Neuronal stem cell (in vitro differentiated cells): Measurements from ENCODE around the gene DDIT4L.
A peak's percentile ranks its signal among the peaks of the same experiment; 100 is the strongest.

Experiments
- DNase-seq: peaks from one replicate; pipeline ENCODE4 v3.0.0-alpha.2; 2013; ENCODE audit warnings: low spot score
- H2AFZ ChIP-seq: one replicate; pipeline ENCODE4 v1.6.1; 2013; ENCODE audit warnings: mild to moderate bottlenecking, low read length, inconsistent platforms
- H2AK5ac ChIP-seq: 2 replicates; pipeline ENCODE4 v1.6.1; 2013; ENCODE audit warnings: low read depth, mild to moderate bottlenecking, inconsistent platforms, low read length, moderate library complexity, mixed read lengths
- H2BK120ac ChIP-seq: 2 replicates; pipeline ENCODE4 v1.6.1; 2013; ENCODE audit warnings: low read depth, mild to moderate bottlenecking, inconsistent platforms, low read length, moderate library complexity, mixed read lengths
- H2BK12ac ChIP-seq: one replicate; pipeline ENCODE4 v1.6.1; 2013; ENCODE audit warnings: low read length, inconsistent platforms
- H2BK15ac ChIP-seq: 2 replicates; pipeline ENCODE4 v1.6.1; 2013; ENCODE audit warnings: mild to moderate bottlenecking, low read length, inconsistent platforms, mixed read lengths
- H2BK5ac ChIP-seq: one replicate; pipeline ENCODE4 v1.6.1; 2013; ENCODE audit warnings: inconsistent platforms, mild to moderate bottlenecking, low read length, moderate library complexity
- H3K14ac ChIP-seq: one replicate; pipeline ENCODE4 v1.6.1; 2013; ENCODE audit warnings: low read length, inconsistent platforms
- H3K18ac ChIP-seq: 2 replicates; pipeline ENCODE4 v1.6.1; 2013; ENCODE audit warnings: low read length, inconsistent platforms
- H3K23ac ChIP-seq: 2 replicates; pipeline ENCODE4 v1.6.1; 2013; ENCODE audit warnings: low read depth, mild to moderate bottlenecking, mixed read lengths, low read length, inconsistent platforms; ENCODE audit not compliant: poor library complexity
- H3K27ac ChIP-seq: replicated peaks from 3 replicates; pipeline ENCODE4 v1.5.1; 2013; ENCODE audit warnings: low read length, inconsistent platforms
- H3K27me3 ChIP-seq, 3 experiments: 2 replicates each; pipeline ENCODE4 v1.6.1; 2013; ENCODE audit warnings: low read length in 3 of 3, mild to moderate bottlenecking in 2 of 3, inconsistent platforms in 1 of 3, low read depth in 1 of 3, mixed read lengths in 1 of 3, moderate library complexity in 1 of 3; ENCODE audit not compliant: control insufficient read depth in 3 of 3, insufficient read depth in 3 of 3
- H3K36me3 ChIP-seq, 2 donors: replicated peaks in 1 of 2; 2 replicates each; pipeline ENCODE4 v1.6.1; 2013; ENCODE audit warnings: low read length in 2 of 2; ENCODE audit not compliant: control insufficient read depth in 2 of 2, insufficient read depth in 2 of 2
- H3K4ac ChIP-seq: 2 replicates; pipeline ENCODE4 v1.6.1; 2013; ENCODE audit warnings: inconsistent platforms, mild to moderate bottlenecking, low read length, moderate library complexity
- H3K4me1 ChIP-seq, 2 donors: 1 replicate in 1 of 2; 2 replicates in 1 of 2; pipeline ENCODE4 v1.6.1; 2013; ENCODE audit warnings: low read length in 2 of 2, low read depth in 1 of 2; ENCODE audit not compliant: control insufficient read depth in 2 of 2, insufficient read depth in 1 of 2
- H3K4me2 ChIP-seq: one replicate; pipeline ENCODE4 v1.6.1; 2013; ENCODE audit warnings: mild to moderate bottlenecking, low read length, inconsistent platforms; ENCODE audit not compliant: insufficient read depth, poor library complexity, severe bottlenecking
- H3K4me3 ChIP-seq, 2 donors: 2 replicates each; pipeline ENCODE4 v1.5.1; 2013; ENCODE audit warnings: low read length in 2 of 2, mild to moderate bottlenecking in 2 of 2, inconsistent platforms in 1 of 2, moderate library complexity in 1 of 2
- H3K79me1 ChIP-seq: one replicate; pipeline ENCODE4 v1.6.1; 2013; ENCODE audit warnings: low read depth, mild to moderate bottlenecking, inconsistent platforms, low read length, moderate library complexity
- H3K9ac ChIP-seq: one replicate; pipeline ENCODE4 v1.6.1; 2013; ENCODE audit warnings: mild to moderate bottlenecking, low read depth, low read length, inconsistent platforms; ENCODE audit not compliant: poor library complexity
- H3K9me3 ChIP-seq, 2 donors: replicated peaks in 1 of 2; 2 replicates each; pipeline versions ENCODE3 to v1.6.1; 2013; ENCODE audit warnings: low read length in 2 of 2, mild to moderate bottlenecking in 2 of 2, inconsistent platforms in 1 of 2, low read depth in 1 of 2, mixed read lengths in 1 of 2, moderate library complexity in 1 of 2; ENCODE audit not compliant: control insufficient read depth in 2 of 2, insufficient read depth in 1 of 2
- H4K8ac ChIP-seq: one replicate; pipeline ENCODE4 v1.6.1; 2013; ENCODE audit warnings: low read depth, mild to moderate bottlenecking, inconsistent platforms, low read length, moderate library complexity
- H4K91ac ChIP-seq: one replicate; pipeline ENCODE4 v1.6.1; 2013; ENCODE audit warnings: low read length, low read depth, mild to moderate bottlenecking, inconsistent platforms; ENCODE audit not compliant: poor library complexity
- WGBS, 2 donors: extraction: QIAGEN DNeasy Blood & Tissue Kit; methylation state at CpG; one replicate each; pipeline ENCODE4 v1.1.7; 2013; ENCODE audit warnings: missing lambda C conversion rate in 2 of 2, mixed read lengths in 1 of 2; ENCODE audit not compliant: insufficient read length in 2 of 2, insufficient replicate concordance in 1 of 2; ENCODE audit errors: extremely low coverage in 2 of 2; 5-methylcytosine and 5-hydroxymethylcytosine counted together

The DDIT4L gene

GRCh38 chr4:100166297-100167039 is 23.8 kb downstream of the DDIT4L start:
- no peak for DNase-seq
- Histone ChIP-seq H4K91ac (no peak overlapping the region), H3K4ac (no peak overlapping the region), H2AK5ac (no peak overlapping the region), H3K27ac (peak overlapping the region; percentile 46), H3K18ac (no peak overlapping the region), H3K27me3 (peaks cover 0 to 50% (median 0%) of the 10 kb centered on the region in 3 experiments), H3K4me3 (no peak overlapping the region), H2BK15ac (no peak overlapping the region), H4K8ac (no peak overlapping the region), H3K23ac (no peak overlapping the region), H3K79me1 (no peaks in the 10 kb centered on the region), H3K9me3 (peaks cover 5 to 7% of the 10 kb centered on the region in 2 donors), H3K36me3 (no peaks in the 10 kb centered on the region), H2BK12ac (no peak overlapping the region), H3K14ac (no peak overlapping the region), H2AFZ (no peak overlapping the region), H3K4me2 (no peak overlapping the region), H2BK120ac (no peak overlapping the region), H3K4me1 (peaks cover 0 to 6% of the 10 kb centered on the region in 2 donors), H3K9ac (no peak overlapping the region), H2BK5ac (no peak overlapping the region)
- WGBS, 2 donors = no CpG with 5 or more reads among the region's 8 CpGs

DNA sequence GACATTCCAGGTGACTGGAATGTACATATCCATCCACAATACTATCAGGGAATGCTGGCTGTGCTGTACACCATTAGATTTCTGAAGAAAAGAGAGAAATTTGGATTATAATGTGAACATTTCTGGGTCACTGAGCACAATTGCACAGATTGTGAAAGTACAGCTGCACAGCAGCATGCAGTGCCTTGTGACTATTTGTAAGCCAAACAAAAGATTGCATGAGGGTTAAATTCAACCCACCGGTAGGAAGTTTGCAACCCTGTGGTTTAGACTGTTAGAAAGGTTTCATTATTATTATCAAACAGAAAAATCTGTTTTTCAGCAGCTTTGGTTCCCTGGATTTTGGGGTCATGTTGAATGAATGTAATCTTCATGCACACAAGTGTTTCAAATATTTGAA is 24.5 kb downstream of the DDIT4L start:
- H3K27me3 ChIP-seq = peaks cover 0 to 50% (median 0%) of the 10 kb centered on the region in 3 experiments
- H3K36me3 ChIP-seq = no peaks in the 10 kb centered on the region
- no peaks in the 10 kb centered on the region for H3K79me1 ChIP-seq
- no peak overlapping the region for H2BK12ac ChIP-seq
- no peak overlapping the region for H2BK120ac ChIP-seq
- DNase-seq = peak; percentile 18
- H2AFZ ChIP-seq = no peak overlapping the region
- no peak overlapping the region for H3K14ac ChIP-seq
- WGBS, 2 donors = no CpG with 5 or more reads among the region's 1 CpG
- H2BK15ac ChIP-seq = no peak overlapping the region
- H4K91ac ChIP-seq = no peak overlapping the region
- H3K9me3 ChIP-seq = peaks cover 5 to 7% of the 10 kb centered on the region in 2 donors
- H3K27ac ChIP-seq = peak overlapping the region; percentile 63
- H4K8ac ChIP-seq = no peak overlapping the region
- no peak overlapping the region for H3K4ac ChIP-seq
- H3K23ac ChIP-seq = no peak overlapping the region
- peaks cover 0 to 6% of the 10 kb centered on the region in 2 donors for H3K4me1 ChIP-seq
- H2AK5ac ChIP-seq = no peak overlapping the region
- H3K4me2 ChIP-seq = no peak overlapping the region
- no peak overlapping the region for H3K4me3 ChIP-seq
- H2BK5ac ChIP-seq = no peak overlapping the region
- H3K18ac ChIP-seq = no peak overlapping the region
- no peak overlapping the region for H3K9ac ChIP-seq

- no peaks in the 10 kb centered on the region for H3K36me3 ChIP-seq
- H3K23ac ChIP-seq = no peak overlapping the region
- H2BK15ac ChIP-seq = no peak overlapping the region
- no peak overlapping the region for H4K8ac ChIP-seq
- no peak overlapping the region for H4K91ac ChIP-seq
- DNase-seq = no peak
- no peak overlapping the region for H3K4ac ChIP-seq
- peaks cover 5 to 7% of the 10 kb centered on the region in 2 donors for H3K9me3 ChIP-seq
- H3K27me3 ChIP-seq = peaks cover 0 to 50% (median 0%) of the 10 kb centered on the region in 3 experiments
- no peak overlapping the region for H2BK5ac ChIP-seq
- H3K14ac ChIP-seq = no peak overlapping the region
- no peak overlapping the region for H2AK5ac ChIP-seq
- no peak overlapping the region for H2BK120ac ChIP-seq
- H3K4me3 ChIP-seq = no peak overlapping the region
- no peak overlapping the region for H3K18ac ChIP-seq
- H3K4me1 ChIP-seq = peaks cover 0 to 6% of the 10 kb centered on the region in 2 donors
- no peak overlapping the region for H2AFZ ChIP-seq
- WGBS, 2 donors = no CpG with 5 or more reads among the region's 6 CpGs
- H3K4me2 ChIP-seq = no peak overlapping the region
- H3K9ac ChIP-seq = no peak overlapping the region
- no peaks in the 10 kb centered on the region for H3K79me1 ChIP-seq
- peak overlapping the region; percentile 63 for H3K27ac ChIP-seq
- H2BK12ac ChIP-seq = no peak overlapping the region
These were observed 25.2 kb downstream of the DDIT4L start for GRCh38 chr4:100164808-100165760.
